Calu3 (cell line): Measurements from ENCODE around the gene LIMS2. TPM values are rescaled to one million over a fixed set of nuclear protein-coding genes. Genes with fewer than 3 reads are reported as not detected.

Experiments
- BruUV-seq: library from RNA; stranded (reverse); fragments of 400-500 nt; replicated peaks from 2 replicates; lab custom pipeline; 2021; lab: Mats Ljungman, UMichigan
- CTCF ChIA-PET: fragments of 300-600 bp; sonication (Branson Sonifier 250); formaldehyde crosslinking; loops from one replicate; lab custom pipeline; 2022; ENCODE audit warnings: antibody characterized with exemption; lab: Charles Lee
- DNase-seq: peaks from one replicate; pipeline ENCODE4 v3.0.0; 2022
- H3K27ac Mint-ChIP-seq: one replicate; pipeline ENCODE4 v1.8.0; 2022; ENCODE audit warnings: mixed read lengths; ENCODE audit not compliant: unreplicated experiment
- H3K27me3 Mint-ChIP-seq: one replicate; pipeline ENCODE4 v1.8.0; 2022; ENCODE audit warnings: mixed read lengths; ENCODE audit not compliant: unreplicated experiment
- H3K36me3 Mint-ChIP-seq: one replicate; pipeline ENCODE4 v1.8.0; 2022; ENCODE audit warnings: mild to moderate bottlenecking, moderate library complexity, mixed read lengths; ENCODE audit not compliant: insufficient read depth, unreplicated experiment
- H3K4me1 Mint-ChIP-seq: one replicate; pipeline ENCODE4 v1.8.0; 2022; ENCODE audit warnings: mild to moderate bottlenecking, low read depth, mixed read lengths; ENCODE audit not compliant: unreplicated experiment
- H3K4me3 Mint-ChIP-seq: one replicate; pipeline ENCODE4 v1.8.0; 2022; ENCODE audit warnings: mild to moderate bottlenecking, low read depth, moderate library complexity, mixed read lengths; ENCODE audit not compliant: unreplicated experiment
- H3K9me3 Mint-ChIP-seq: one replicate; pipeline ENCODE4 v1.8.0; 2022; ENCODE audit warnings: low read depth, mixed read lengths; ENCODE audit not compliant: unreplicated experiment
- intact Hi-C: fragments of 100-400 bp; cut with micrococcal nuclease; formaldehyde crosslinking; loops from one replicate; pipeline ENCODE4 v1.10.0; 2022; ENCODE audit not compliant: unreplicated experiment
- total RNA-seq: library from RNA; stranded (reverse); gene quantifications from 2 replicates; pipeline ENCODE4 v1.2.3, GENCODE V29; 2022
- TF ChIP-seq, protein P1 (sequence below): fragments of 200-600 bp; IDR thresholded peaks from one replicate; pipeline ENCODE4 v1.8.0; 2022; ENCODE audit warnings: antibody characterized with exemption; ENCODE audit not compliant: unreplicated experiment

LIMS2 gene
- total RNA-seq, 1 experiment from 2014 or later, result 0.31 TPM

DNA sequence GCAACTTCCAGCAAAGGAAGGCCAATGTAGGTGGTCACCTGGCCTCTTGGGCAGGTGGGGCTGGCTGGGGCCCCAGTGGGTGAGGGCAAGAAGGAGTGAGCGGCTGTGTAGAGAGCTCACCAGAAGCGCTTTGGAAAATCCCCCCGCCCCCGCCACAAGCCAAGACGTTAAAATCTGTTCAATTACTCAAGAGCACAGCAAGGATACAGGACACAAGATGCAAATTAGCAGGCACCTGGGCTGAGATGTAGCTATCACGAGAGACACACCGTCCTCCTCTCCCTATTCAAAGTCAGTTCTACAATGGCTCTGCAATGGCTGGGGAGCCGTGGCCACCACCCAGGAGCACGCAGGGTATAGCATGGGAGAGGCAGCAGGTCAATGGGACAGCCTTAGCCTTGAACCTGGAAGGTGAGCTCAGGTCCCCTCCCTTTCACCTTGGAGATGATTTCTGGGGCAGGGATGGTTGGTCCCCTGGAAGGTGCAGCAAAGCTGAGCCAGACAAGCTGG is 67.9 kb downstream of the LIMS2 start:
- intact Hi-C loops, result no loop called here
- no peak overlapping the region for H3K4me3 Mint-ChIP-seq
- CTCF ChIA-PET, result no interaction called here
- TF ChIP-seq, protein P1, sequence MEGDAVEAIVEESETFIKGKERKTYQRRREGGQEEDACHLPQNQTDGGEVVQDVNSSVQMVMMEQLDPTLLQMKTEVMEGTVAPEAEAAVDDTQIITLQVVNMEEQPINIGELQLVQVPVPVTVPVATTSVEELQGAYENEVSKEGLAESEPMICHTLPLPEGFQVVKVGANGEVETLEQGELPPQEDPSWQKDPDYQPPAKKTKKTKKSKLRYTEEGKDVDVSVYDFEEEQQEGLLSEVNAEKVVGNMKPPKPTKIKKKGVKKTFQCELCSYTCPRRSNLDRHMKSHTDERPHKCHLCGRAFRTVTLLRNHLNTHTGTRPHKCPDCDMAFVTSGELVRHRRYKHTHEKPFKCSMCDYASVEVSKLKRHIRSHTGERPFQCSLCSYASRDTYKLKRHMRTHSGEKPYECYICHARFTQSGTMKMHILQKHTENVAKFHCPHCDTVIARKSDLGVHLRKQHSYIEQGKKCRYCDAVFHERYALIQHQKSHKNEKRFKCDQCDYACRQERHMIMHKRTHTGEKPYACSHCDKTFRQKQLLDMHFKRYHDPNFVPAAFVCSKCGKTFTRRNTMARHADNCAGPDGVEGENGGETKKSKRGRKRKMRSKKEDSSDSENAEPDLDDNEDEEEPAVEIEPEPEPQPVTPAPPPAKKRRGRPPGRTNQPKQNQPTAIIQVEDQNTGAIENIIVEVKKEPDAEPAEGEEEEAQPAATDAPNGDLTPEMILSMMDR, result no peak
- DNase-seq, result no peak
- BruUV-seq, result no TSS peak
- no peak overlapping the region for H3K27ac Mint-ChIP-seq
- no peaks in the 10 kb centered on the region for H3K36me3 Mint-ChIP-seq
- peaks cover 66% of the 10 kb centered on the region for H3K27me3 Mint-ChIP-seq
- H3K9me3 Mint-ChIP-seq, result peaks cover 3% of the 10 kb centered on the region
- no peaks in the 10 kb centered on the region for H3K4me1 Mint-ChIP-seq

DNA sequence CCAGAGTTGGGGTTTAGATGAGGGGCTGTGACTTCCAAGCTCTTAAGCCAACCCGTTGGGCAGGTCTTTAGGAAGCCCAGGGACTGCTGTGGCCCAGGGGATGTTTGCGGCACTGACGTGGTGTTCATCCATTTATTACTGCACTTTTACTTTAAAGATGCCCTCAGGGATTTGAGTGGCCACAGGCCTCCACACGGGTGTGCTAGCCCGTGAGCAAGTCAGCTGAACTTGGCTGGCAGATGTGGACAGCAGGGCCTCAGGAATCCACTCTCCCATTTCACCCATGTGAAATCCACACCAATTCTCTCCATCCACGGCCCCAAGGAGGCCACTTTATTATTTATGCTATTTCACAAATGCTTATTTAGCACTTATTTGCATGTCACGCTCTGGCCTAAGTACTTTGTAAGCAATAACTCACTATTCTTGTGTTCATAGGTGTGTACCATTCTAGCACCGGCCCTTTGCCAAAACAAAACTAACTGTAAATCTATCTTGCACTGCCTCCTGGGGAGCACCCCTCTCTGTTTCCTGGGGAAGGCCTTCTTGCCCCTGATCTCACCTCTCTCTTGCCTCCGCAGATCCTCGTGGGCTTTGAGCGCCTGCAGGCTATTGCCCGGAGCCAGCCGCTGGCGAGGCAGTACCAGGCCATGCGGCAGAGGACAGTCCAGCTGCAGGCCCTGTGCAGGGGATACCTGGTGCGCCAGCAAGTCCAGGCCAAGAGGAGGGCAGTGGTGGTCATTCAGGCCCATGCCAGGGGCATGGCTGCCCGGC is 68.5 kb downstream of the LIMS2 start:
- TF ChIP-seq, protein P1, result no peak
- no peak overlapping the region for H3K27ac Mint-ChIP-seq
- no TSS peak for BruUV-seq
- no peak overlapping the region for H3K4me3 Mint-ChIP-seq
- H3K27me3 Mint-ChIP-seq, result peaks cover 64% of the 10 kb centered on the region
- no peaks in the 10 kb centered on the region for H3K4me1 Mint-ChIP-seq
- CTCF ChIA-PET, result no interaction called here
- DNase-seq, result no peak
- intact Hi-C loops, result no loop called here
- no peaks in the 10 kb centered on the region for H3K36me3 Mint-ChIP-seq
- peaks cover 3% of the 10 kb centered on the region for H3K9me3 Mint-ChIP-seq

DNA sequence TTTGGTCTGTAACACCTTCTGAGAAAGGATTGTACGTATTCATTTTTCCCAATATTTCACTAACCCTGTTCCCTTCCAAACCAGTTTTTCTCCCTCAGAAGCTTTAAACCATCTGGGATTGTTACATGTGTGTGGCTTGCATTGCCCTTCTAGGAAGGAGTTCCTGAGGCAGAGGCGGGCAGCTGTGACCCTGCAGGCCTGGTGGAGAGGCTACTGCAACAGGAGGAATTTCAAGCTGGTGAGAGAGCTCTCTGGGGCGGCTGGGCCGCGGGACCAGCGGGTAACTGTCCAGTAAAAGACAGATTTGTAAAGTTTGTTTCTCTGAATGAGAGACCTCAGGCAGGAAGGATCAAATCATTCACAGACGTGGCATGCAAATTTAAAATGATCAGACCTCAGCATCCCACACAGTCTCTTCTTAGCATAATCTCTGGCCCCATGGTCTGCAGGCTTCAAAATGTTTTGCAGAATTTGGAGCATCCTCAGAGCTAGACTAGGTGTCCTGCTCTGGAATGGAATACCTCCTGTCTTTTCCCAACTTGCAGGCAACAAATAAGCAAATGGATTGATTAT is 69.6 kb downstream of the LIMS2 start:
- BruUV-seq, result no TSS peak
- peaks cover 3% of the 10 kb centered on the region for H3K9me3 Mint-ChIP-seq
- no peaks in the 10 kb centered on the region for H3K4me1 Mint-ChIP-seq
- intact Hi-C loops, result no loop called here
- CTCF ChIA-PET, result no interaction called here
- H3K27me3 Mint-ChIP-seq, result peaks cover 54% of the 10 kb centered on the region
- TF ChIP-seq, protein P1, result no peak
- DNase-seq, result no peak
- H3K4me3 Mint-ChIP-seq, result no peak overlapping the region
- no peaks in the 10 kb centered on the region for H3K36me3 Mint-ChIP-seq
- no peak overlapping the region for H3K27ac Mint-ChIP-seq

DNA sequence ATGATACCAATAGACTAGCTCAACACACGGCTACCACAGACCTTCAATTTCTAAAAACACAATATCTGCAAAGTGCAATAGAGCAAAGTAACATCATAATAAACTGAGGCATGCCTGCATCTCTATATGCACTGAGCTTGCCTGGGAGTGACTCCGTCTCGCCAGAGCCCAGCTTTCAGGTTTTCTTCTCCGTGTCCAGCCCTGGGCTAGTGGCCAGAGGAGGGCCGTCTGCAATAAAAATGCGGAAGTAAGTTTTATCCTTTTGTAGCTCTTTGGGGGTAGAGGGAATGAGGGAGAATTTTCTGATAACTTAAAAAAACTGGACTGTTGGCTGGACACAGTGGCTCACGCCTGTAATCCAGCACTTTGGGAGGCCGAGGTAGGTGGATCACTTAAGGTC is 70.3 kb downstream of the LIMS2 start:
- DNase-seq, result no peak
- BruUV-seq, result no TSS peak
- CTCF ChIA-PET, result interaction anchor here (0.8 kb wide), 1 partner anchor 26 kb away, joined by 3 read pairs; no protein-coding TSS in a partner anchor
- H3K27me3 Mint-ChIP-seq, result peaks cover 53% of the 10 kb centered on the region
- no peaks in the 10 kb centered on the region for H3K36me3 Mint-ChIP-seq
- H3K9me3 Mint-ChIP-seq, result peaks cover 3% of the 10 kb centered on the region
- TF ChIP-seq, protein P1, result no peak
- no peak overlapping the region for H3K4me3 Mint-ChIP-seq
- intact Hi-C loops, result no loop called here
- no peak overlapping the region for H3K27ac Mint-ChIP-seq
- H3K4me1 Mint-ChIP-seq, result no peaks in the 10 kb centered on the region
